Esophagus muscularis mucosa (tissue), 4 donors: Measurements from ENCODE around the gene BATF3.

Experiments
- EP300 ChIP-seq: sonication (generic); formaldehyde crosslinking; IDR thresholded peaks from one replicate; pipeline ENCODE4 v1.6.1; 2017; ENCODE audit warnings: antibody characterized with exemption
- POLR2AphosphoS5 ChIP-seq, 2 donors: sonication (generic); formaldehyde crosslinking; IDR thresholded peaks; one replicate each; pipeline ENCODE4 v1.6.1; 2017; ENCODE audit warnings: antibody characterized with exemption in 2 of 2
- TF ChIP-seq, protein P1 (sequence below), 3 experiments: fragments of 200-600 bp in 2 of 3; fragments of 450-650 bp in 1 of 3; sonication (generic) in 2 of 3; IDR thresholded peaks; one replicate each; pipeline ENCODE4 v1.5.1; 2017 to 2019; ENCODE audit warnings: antibody characterized with exemption in 3 of 3, mild to moderate bottlenecking in 2 of 3, moderate library complexity in 1 of 3

DNA sequence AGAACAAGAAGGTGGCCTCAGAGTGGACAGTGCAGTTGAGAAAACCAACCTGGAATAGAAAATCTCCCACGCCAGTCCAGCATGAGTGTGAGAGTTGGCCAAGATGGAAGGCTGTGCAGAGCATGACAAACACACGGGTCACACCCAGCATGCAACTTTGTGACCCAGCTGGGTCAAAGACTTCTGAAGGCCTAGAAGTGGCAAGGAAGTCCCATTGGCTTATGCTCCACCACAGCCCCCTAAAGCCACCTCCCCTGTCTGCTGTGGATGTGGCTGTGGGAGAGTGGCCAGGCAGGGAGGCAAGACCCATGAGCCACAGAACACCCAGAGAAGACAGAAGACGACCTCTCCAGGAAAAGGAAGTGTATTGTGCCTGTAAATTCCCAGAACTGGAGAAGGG is 13.6 kb downstream of the BATF3 start:
- TF ChIP-seq POLR2AphosphoS5 (IDR thresholded peaks at IDR 0.05) (no peak), EP300 (no peak)
- TF ChIP-seq, protein P1, sequence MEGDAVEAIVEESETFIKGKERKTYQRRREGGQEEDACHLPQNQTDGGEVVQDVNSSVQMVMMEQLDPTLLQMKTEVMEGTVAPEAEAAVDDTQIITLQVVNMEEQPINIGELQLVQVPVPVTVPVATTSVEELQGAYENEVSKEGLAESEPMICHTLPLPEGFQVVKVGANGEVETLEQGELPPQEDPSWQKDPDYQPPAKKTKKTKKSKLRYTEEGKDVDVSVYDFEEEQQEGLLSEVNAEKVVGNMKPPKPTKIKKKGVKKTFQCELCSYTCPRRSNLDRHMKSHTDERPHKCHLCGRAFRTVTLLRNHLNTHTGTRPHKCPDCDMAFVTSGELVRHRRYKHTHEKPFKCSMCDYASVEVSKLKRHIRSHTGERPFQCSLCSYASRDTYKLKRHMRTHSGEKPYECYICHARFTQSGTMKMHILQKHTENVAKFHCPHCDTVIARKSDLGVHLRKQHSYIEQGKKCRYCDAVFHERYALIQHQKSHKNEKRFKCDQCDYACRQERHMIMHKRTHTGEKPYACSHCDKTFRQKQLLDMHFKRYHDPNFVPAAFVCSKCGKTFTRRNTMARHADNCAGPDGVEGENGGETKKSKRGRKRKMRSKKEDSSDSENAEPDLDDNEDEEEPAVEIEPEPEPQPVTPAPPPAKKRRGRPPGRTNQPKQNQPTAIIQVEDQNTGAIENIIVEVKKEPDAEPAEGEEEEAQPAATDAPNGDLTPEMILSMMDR (IDR thresholded peaks at IDR 0.05) = no peak
